Omental fat pad (tissue), 4 donors: ENCODE results near the gene SLIT1. TPM values are rescaled to one million over a fixed set of nuclear protein-coding genes. Genes with fewer than 3 reads are reported as not detected.

ENCODE experiments used
- ATAC-seq: fragments of 150-250 bp; one replicate; pipeline ENCODE4 v1.9.1; 2016; ENCODE audit warnings: mild to moderate bottlenecking, moderate library complexity; ENCODE audit not compliant: low FRiP score
- DNase-seq: peaks from one replicate; pipeline ENCODE4 v3.0.0-alpha.2; 2019; ENCODE audit warnings: low spot score
- CTCF ChIP-seq, 3 donors: fragments of 450-650 bp; IDR thresholded peaks; one replicate each; pipeline ENCODE4 v1.5.1; 2016 to 2017; ENCODE audit warnings: antibody characterized with exemption in 3 of 3, mild to moderate bottlenecking in 3 of 3, moderate library complexity in 2 of 3
- total RNA-seq, 4 donors: library from RNA; depleted of rRNA; stranded (reverse); fragments of >200 nt; gene quantifications; one replicate each; pipeline ENCODE4 v1.1.0, GENCODE V29; 2016

The SLIT1 gene
- total RNA-seq, 4 donors from 2014 or later: 0.12 to 1.1 (median 0.28) TPM

- no peak for ATAC-seq
- no peak for DNase-seq
- no peak for TF ChIP-seq CTCF (IDR thresholded peaks at IDR 0.05)
These were observed 56.1 kb downstream of the SLIT1 start for GRCh38 chr10:97129666-97130065.

- ATAC-seq (no peak), DNase-seq (no peak)
These were observed 57.1 kb downstream of the SLIT1 start for GRCh38 chr10:97128516-97129154.

GRCh38 chr10:97128039-97128492 is 57.7 kb downstream of the SLIT1 start:
- no peak for TF ChIP-seq CTCF (IDR thresholded peaks at IDR 0.05)
- ATAC-seq (no peak), DNase-seq (no peak)

More at GRCh38 chr10:97128516-97129154, 57.1 kb downstream of the SLIT1 start:
- no peak for TF ChIP-seq CTCF (IDR thresholded peaks at IDR 0.05)

- DNase-seq: no peak
- TF ChIP-seq CTCF (IDR thresholded peaks at IDR 0.05): no peak
These were observed 58.2 kb downstream of the SLIT1 start for GRCh38 chr10:97127509-97127908.

GRCh38 chr10:97124211-97124610 is 61.5 kb downstream of the SLIT1 start:
- ATAC-seq: no peak
- DNase-seq: no peak
- TF ChIP-seq CTCF (IDR thresholded peaks at IDR 0.05): no peak

More at GRCh38 chr10:97127509-97127908, 58.2 kb downstream of the SLIT1 start:
- no peak for ATAC-seq

- ATAC-seq (no peak), DNase-seq (no peak)
- no peak for TF ChIP-seq CTCF (IDR thresholded peaks at IDR 0.05)
These were observed 62.0 kb downstream of the SLIT1 start for GRCh38 chr10:97123765-97124164.

- DNase-seq (no peak), ATAC-seq (no peak)
- TF ChIP-seq CTCF (IDR thresholded peaks at IDR 0.05): no peak
These were observed 64.7 kb downstream of the SLIT1 start for GRCh38 chr10:97121041-97121440.
